ENCODE measurements around the gene CDH4. TPM values are rescaled to one million over a fixed set of nuclear protein-coding genes. Genes with fewer than 3 reads are reported as not detected.
"Not testable (repeated sequence)": the region's sequence is repeated elsewhere in the genome, so short reads cannot be mapped to it uniquely, and the experiment has no call there.

CDH4 gene
- total RNA-seq, 1 donor from 2014 or later: not detected

DNA sequence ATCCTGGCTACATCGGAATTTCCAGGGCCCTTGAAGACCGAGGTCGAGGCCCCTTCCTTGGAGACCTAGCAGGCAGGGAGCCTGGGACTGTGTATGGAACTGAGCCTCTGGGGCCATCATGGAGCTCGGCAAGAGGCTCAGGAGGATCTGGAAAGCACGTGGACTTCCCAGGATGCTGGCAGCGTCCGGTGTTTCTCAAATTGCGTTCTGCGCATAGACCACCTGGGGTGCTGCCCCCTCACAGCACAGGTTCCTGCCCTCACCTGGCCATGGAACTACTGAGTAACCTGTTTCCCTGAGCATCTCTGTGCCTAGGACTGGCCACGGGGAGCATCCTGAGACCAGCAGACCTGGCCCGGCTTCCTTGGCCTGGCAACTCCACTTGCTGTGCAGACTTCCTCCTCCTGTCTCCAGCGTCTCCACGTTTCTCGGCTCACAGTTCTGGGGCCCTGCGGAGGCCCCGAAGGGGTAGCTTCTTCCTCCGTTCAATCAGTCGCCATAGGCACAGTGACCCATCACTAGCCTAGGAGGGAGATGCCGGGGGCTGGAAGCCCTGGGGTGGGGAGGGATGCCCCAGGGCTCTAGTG lies 144.3 kb downstream of the CDH4 start:
- DNase-seq (ENCODE audit: low spot score): no peak
- intact Hi-C loops (cut with DNase I): no loop called here

DNA sequence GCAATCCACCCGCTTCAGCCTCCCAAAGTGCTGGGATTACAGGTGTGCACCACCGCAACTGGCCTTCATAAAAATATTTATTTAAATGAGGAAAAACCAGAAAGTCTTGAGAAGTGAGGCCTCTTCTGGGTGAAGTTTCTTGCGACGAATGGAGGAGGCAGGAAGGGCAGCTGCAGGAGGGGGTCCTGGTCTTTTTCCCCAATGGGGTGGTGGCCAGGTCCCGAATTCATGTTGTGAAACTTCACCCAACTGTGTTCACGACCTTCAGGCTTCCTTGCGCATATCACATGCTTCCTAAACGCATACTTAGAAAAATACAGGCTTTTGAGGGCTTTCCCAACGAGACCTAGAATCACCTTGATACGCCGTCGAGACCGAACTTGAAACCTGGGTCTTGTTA lies 145.1 kb downstream of the CDH4 start:
- intact Hi-C loops (cut with DNase I): no loop called here
- DNase-seq (ENCODE audit: low spot score): no peak

DNA sequence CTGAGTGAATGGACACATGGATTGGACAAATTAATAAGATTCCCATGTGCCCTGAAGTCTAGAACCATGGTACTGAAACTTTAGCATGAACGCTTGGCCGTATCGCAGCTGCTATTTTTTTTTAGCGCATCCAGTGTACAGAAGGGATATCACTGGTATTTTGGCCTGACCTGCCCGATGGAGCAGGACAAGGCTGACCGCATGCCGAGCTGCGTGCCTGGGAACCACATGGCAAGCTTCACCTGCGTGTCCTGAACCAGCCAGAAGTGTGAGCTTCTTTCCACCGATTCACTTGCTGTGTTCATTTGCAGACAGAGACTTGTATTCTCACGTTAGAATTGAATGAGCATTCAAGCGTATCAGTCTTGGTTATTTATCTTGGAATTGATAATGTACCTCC lies 145.7 kb downstream of the CDH4 start:
- no peak for DNase-seq (ENCODE audit: low spot score)
- intact Hi-C loops (cut with DNase I): no loop called here

DNA sequence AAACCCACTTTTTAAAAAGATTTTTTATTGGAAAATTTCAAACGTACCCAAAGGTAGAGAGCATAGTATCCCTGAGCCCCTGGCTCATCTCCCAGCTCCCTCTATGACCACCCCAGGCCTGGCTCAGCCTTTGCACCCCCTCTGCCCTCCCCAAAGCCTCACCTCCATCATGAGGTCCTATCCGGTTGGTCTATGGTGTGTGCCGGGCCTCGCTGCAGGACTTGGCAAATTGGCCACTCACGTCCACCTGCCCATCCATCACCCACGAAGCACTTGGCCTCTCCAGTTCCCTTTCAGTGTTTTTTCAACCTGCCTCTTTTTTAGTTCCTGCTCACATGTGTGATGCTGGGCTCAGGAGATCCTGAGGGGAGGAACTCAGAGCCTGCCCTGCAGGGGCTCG lies 147.4 kb downstream of the CDH4 start:
- DNase-seq (ENCODE audit: low spot score): no peak
- intact Hi-C loops (cut with DNase I): no loop called here

DNA sequence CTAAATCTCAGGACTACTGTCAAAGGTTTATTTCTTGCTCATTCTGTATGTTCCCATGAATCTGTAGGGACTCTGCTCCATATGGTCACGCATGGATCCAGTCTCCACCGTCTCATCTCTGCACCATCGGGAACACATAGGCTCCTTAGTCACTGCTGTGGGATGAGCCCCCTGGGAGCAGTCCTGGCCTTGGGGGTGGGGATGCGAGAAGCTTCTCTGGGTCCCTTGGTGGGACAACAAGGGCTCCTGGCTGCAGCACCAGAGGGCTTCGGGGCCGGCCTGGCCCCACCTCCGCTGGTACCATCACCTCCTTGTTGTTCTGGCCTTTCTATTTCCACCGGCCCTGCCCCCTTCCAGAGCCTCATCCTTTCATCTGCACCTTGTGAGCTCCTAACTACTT lies 148.4 kb downstream of the CDH4 start:
- DNase-seq (ENCODE audit: low spot score): no peak
- intact Hi-C loops (cut with DNase I): no loop called here

DNA sequence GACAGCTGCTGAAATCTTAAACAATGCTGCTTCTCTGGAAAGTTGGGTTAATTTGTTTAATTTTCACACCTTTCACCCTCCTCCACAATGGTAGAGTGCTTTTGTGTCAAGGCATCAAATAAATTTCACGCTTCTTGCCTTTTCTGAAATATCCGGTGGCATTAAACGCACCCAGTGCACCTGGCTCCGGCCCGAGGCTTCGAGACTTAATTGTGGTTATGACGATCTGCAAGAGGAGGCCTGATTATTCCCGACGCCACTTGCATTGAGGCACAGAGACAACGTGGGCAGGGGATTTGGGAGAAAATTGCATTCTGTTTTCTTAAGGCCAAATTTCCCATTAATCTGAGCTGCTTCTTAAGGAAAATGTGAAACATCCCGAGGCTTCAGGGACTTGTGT lies 152.2 kb downstream of the CDH4 start:
- intact Hi-C loops (cut with DNase I): no loop called here
- no peak for DNase-seq (ENCODE audit: low spot score)

DNA sequence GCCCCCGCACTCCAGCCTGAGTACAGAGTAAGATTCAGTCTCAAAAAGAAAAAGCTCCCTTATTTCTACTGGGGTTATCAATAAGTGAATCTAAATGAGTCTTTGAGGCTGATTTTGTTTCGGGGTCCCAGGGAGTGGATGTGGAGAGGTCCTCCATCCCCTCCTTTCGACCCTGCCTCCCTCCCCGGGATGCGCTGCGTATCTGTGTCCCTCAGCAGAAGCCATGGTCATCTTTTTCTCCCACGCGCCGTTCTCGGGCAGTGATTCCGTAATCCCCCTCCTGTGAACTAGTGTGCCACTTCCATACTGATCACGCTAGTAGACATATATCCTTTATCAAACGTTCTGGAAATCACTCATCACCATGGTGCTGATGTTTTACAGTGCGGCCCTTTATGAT lies 152.9 kb downstream of the CDH4 start:
- intact Hi-C loops (cut with DNase I): no loop called here
- no peak for DNase-seq (ENCODE audit: low spot score)

DNA sequence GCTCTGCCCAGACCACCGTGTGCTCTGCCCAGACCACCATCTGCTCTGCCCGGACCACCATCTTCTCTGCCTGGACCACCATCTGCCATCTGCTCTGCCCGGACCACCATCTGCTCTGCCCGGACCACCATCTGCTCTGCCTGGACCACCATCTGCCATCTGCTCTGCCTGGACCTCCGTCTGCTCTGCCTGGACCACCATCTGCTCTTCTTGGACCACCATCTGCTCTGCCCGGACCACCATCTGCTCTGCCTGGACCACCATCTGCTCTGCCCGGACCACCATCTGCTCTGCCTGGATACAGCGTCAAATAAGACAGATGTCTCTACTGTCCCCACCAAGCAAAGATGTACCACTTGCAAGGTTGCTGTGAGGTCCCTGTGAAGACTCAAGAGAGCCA lies 154.7 kb downstream of the CDH4 start:
- DNase-seq (ENCODE audit: low spot score); intact Hi-C loops (cut with DNase I): not testable (repeated sequence)

DNA sequence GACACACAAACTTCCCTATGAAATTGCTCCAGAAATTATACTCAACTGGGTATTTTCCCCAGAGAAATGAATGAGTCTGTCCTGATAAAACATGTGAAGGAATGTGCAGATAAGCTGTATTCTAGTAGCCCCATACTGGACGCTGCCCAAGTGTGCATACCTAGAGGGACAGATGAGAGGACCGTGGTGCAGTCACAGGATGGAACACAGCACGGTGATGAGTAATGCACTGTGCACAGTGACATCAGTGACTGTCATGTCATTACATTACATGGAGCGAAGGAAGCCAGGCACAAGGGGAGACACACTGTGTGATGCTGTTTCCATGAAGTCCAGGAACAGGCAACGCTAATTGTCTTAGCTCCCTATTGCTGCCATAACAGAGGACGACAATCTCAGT lies 155.5 kb downstream of the CDH4 start:
- no peak for DNase-seq (ENCODE audit: low spot score)
- intact Hi-C loops (cut with DNase I): no loop called here

DNA sequence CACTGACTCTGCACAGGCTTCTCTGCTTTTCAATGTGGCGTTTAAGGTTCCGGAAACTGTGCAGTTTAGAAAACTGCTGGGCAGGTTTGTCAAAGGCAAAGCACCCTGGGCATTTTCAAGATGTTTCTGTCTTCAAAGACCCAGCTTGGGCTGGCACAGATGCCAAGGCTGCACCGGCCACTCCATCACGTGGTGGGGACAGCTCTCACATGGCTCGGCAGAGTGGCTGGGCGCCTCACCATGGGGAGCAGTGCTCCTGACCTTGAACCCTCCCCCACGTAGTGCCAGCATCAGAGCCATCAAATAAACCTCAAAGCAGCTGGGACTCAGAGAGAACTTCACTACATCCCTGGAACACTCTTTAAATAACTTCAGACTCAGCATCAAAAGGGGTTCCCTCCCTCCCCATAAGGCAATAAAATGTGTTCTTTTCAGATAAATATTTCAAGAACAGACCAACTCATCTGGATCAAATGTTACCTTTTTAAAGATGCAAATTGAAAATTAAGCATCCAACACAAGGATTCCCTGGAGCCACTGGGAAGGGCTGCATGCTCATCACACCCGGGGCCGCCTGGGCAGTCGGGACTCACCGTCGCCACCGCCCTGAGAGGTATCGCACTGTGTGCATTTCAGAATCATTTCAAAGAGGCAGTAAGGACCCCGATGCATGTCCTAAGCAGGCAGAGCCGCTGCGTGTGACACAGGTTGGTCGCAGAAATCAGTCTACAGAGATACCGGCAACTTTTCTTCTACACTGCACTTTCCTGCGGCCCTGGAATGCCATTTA lies 157.1 kb downstream of the CDH4 start:
- intact Hi-C loops (cut with DNase I): no loop called here
- DNase-seq (ENCODE audit: low spot score): no peak

DNA sequence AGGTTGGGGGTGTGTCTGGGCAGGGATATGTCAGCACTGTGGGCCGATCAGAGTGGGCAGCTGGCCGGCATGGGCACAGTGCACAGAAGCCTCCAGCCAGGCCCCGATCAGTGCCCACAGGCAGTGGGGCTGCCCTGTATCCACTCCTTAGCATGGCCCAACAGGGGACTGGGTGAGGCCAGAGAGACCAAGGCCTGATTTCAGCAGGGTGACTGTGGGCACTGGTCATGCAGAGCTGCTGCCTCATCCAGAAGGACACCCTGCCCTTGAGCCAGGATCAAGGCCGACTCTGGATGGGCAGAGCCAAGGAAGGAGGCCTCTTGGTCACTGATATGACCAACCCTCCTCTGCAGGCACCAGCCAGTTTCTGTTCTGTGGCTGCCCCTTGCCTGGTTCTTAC lies 159.7 kb downstream of the CDH4 start:
- DNase-seq (ENCODE audit: low spot score): no peak
- intact Hi-C loops (cut with DNase I): no loop called here

DNA sequence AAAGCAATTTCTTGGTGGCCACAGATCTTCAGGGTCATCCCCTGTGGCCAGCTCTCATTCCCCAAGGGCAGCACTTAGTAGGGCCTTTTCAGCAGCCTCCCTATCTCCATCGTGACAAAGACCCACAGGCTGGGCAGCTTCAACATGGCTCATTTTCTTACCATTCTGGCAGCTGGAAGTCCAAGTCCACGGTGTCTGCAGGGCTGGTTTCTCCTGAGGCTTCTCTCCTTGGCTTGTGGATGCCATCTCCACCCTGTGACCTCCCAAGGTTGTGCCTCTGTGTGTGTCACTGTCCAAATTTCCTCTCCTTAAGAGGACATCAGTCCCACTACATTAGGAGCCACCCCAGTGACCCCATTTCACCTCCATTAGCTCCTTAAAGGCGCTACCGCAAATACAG lies 161.7 kb downstream of the CDH4 start:
- no peak for DNase-seq (ENCODE audit: low spot score)
- intact Hi-C loops (cut with DNase I): no loop called here

DNA sequence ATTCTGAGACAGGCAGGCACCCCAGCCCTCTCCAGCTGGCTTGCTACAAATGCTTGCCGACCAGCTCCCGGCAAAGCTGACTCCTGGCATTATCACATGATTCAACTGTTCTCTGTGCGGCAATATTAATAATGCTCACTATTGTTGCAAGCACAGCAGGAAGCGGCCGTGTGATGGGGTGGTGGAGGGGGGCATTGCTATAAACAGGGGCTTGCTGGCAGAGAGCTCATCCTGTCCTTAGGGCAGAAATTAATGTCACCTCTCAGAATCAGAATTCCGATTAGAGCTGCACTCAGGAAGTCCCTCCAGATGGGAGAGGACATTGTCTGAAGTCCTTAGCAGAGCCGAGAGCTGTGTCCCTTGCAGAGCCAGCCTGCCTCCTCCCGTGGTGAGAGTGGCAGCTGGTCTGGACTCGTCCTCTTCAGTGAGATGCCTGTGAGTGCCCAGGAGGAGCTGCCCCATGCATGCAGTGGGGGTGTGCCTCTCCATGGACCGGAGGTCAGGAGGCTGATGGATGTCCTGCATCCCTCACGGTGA lies 162.5 kb downstream of the CDH4 start:
- no peak for DNase-seq (ENCODE audit: low spot score)
- intact Hi-C loops (cut with DNase I): no loop called here

DNA sequence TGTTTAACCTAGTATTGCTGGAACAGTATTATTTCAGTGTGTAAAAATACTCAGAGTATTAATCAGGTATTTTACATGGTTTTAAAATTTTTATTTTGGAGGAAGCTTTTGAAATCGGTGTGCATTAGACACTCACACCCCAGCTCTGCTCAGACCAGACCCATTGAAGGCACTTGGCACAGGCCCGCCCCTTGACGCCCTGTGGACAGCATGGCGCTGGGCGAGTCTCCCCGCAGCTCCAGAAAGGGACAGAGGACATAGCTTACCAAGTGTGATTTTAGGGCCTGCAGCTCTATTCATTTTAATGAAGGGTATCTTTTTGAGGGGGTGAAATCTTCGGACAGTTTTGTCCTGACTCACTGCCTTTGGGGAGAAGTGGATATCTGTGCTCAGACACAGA lies 164.5 kb downstream of the CDH4 start:
- DNase-seq (ENCODE audit: low spot score): no peak
- intact Hi-C loops (cut with DNase I): no loop called here

DNA sequence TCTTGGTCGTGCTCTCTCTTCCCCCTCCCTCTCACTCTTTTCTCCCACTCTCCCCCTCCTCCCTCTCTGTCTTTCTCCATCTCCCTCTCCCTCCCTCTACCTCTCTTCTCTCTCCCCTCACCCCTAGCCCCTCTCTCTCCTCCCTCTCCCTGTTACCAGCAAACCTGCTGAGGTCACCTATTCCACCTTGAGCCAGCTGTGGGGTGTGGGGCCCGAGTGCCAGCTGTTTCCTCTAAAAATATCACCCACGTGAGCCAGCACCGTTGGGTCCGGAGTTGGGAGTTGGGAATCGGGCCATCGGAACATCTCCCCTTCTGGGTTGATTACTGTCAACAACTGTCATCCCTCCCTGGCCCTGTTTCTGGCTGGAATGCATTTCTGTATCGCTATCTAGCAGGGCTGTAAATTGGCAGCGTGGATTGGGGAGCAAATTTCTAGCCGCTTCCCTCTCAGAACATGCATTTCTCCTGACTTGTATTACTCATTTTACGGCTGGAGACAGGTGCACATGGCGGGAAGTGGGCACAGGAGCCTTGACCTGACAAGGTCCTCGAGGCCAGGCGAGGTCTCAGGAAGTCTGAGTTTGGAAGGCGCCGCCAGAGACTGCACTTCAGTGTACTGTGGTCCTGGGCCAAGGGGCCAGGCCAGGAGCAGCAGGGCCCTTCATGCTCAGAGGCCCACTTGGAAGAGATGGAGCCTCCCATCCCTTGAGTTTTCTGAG lies 165.3 kb downstream of the CDH4 start:
- intact Hi-C loops (cut with DNase I): no loop called here

DNA sequence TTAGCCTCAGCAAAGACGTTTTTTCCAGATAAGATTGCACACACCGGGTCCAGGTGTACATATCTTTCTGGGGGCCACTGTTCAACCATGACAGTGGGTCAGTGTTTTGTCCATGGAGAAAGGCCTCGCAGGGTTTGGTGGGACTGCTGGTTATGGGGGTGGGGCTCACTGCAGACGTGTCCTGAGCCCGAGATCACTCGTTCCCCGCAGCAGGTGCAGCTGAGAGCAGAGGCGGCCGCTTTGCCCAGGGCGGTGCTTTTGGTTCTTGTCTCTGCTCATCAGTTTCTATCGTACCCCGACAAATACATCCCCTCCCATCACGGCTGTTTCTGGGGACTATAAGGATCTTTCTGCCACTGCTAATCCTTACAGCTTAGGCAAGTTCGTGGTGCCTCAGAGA lies 166.9 kb downstream of the CDH4 start:
- intact Hi-C loops (cut with DNase I): no loop called here
- no peak for DNase-seq (ENCODE audit: low spot score)

More for the DNA sequence above, 165.3 kb downstream of the CDH4 start:
- DNase-seq (ENCODE audit: low spot score): no peak

DNA sequence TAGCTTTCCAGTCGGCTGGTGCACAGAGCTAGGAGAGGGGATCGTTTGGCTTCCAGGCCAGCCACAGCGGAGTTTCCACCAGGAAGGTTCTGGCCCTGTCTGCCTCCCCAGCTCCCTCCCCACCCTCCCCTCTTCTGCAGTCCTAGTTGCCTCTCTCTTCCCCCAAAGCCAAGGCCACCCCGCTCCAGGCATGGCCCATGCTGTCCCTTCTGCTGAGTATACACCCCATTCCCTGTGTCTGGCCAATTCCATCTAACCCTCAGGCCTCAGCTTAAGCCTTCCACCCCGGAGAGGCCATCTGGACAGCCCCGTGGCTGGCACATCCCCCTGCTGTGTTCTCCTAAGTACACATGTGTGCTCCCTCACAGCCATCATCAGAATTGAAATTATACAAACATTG lies 167.4 kb downstream of the CDH4 start:
- intact Hi-C loops (cut with DNase I): no loop called here
- DNase-seq (ENCODE audit: low spot score): no peak

DNA sequence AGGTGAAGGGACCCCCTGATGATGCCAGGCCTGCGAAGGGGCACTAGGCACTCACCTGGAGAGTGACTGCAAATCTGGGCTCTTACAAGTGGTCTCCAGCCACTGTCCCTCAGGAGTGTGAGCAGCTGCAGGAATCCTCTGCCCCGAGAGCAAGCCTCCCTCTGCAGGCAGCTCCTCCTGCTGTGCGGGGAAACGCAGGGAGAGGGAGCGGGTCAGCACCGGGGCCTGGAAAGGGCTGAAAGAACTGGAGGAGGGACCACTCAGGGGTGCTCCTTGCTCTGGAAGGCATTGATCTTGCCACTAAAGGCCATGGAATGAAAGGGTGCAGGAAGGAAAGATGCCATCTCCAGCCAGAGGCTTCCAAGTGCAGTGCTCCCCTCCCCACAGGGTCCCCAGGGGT lies 168.0 kb downstream of the CDH4 start:
- intact Hi-C loops (cut with DNase I): no loop called here

DNA sequence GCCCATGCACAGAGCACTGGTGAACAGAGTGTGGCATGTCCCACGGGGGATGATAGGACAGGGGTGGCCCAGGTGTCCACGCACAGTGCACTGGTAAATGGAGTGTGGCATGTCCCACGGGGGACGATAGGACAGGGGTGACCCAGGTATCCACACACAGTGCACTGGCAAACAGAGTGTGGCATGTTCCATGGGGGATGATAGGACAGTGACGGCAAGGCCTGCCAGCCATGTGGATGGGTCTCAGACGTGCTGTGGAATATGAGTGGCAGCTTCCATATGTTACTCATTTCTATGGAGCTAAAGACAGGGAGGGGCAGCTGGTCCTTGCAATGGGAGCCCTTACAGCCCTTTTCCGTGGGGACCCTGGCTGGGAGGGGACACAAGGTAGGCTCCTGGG lies 168.7 kb downstream of the CDH4 start:
- intact Hi-C loops (cut with DNase I): no loop called here
- no peak for DNase-seq (ENCODE audit: low spot score)

More for the DNA sequence above, 168.0 kb downstream of the CDH4 start:
- DNase-seq (ENCODE audit: low spot score): no peak

DNA sequence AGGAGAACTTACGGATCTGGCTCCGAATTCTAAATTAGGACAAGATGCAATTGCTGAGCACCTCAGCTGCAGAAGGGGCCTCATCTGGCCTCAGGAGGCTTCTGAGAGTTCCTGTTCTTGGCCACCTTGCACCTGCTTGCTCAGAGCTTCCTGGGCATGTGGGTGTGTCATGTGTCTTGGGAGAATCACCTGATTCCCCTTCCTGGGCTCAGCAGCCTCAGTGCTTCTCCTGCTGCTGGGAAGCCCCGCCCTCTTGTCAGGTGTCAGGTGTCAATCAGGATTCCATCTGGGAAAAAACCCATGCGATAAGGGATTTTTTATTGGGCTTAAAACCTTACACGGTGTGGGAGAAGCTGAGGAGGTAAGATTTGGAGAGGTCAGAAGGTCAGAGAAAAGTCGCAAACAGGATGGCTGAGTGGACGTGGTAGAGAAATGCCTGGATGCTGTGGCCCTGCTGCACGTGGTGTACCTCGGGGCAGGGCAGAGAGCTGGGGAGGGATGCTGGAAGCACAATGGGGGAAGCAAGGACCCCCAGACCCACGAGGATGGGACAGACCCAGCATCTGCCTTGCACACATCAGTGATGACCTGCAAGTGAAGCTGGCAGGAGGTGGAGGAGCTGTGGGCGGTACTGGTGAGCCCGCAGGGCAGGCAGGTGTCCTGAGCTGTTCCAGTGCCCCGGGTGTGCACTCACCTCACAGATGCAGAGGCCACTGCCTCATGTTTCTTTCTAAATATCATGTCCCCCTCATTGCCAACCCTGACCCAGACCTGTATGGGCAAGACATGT lies 170.8 kb downstream of the CDH4 start:
- no peak for DNase-seq (ENCODE audit: low spot score)
- intact Hi-C loops (cut with DNase I): no loop called here
